Esophagus squamous epithelium (tissue), 4 donors: ENCODE data around the gene SLC35F6.

Experiments used
- CTCF ChIP-seq, 6 experiments: fragments of 450-650 bp in 4 of 6; fragments of 200-600 bp in 2 of 6; sonication (generic) in 2 of 6; IDR thresholded peaks; one replicate each; pipeline ENCODE4 v1.5.1; 2016 to 2019; ENCODE audit warnings: antibody characterized with exemption in 6 of 6, mild to moderate bottlenecking in 4 of 6, moderate library complexity in 4 of 6
- POLR2A ChIP-seq, 4 donors: fragments of 450-650 bp; IDR thresholded peaks; one replicate each; pipeline ENCODE4 v1.6.1; 2017; ENCODE audit warnings: antibody characterized with exemption in 4 of 4, mild to moderate bottlenecking in 4 of 4, moderate library complexity in 3 of 4

DNA sequence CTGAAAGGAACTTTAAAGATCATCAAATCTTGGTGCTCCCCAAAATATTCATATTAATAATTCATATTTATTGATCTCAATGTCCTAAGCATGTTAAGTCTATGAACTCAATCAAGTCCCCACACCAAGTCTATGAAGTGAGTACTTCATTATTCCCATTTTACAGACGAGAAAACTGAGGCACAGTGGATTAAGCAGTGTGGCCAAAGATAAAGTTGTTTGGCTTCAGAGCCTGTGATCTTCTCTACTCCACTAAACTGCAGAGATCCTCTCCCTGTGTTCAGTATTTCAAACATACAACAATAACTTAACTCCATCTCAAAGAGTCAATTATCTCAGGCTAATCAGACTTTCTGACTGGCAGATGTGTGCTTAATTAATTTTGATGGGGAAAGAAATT lies 41.8 kb upstream of the SLC35F6 start:
- no peak for TF ChIP-seq POLR2A (IDR thresholded peaks at IDR 0.05)
- TF ChIP-seq CTCF (IDR thresholded peaks at IDR 0.05): no peak
